ENCODE data around the gene FBXL7. TPM values are rescaled to one million over a fixed set of nuclear protein-coding genes. Genes with fewer than 3 reads are reported as not detected.

Gene FBXL7
- total RNA-seq, 2 experiments from 2014 or later: not detected

DNA sequence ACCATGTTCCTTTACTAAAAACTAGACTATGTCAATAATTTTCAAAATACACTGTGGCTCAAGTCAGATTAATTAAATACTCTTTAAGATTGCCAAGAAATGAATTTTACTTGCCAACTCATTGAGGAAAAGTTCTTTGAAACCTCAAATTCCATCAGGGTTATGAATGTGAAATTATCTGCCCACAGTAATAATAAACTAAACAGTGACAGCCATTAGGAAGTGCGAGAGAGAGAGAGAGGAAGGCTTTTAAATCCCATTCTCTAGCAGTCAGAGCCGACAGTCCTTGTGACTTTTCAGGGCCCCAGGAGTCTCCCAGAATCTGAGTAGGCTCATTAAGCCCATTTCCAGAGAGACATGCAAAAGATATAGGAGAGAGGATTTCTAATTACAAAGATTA is 443.5 kb downstream of the FBXL7 start:
- no peak overlapping the region for H3K4me3 ChIP-seq (ENCODE audit: low read length)
- DNase-seq: no peak
- no peaks in the 10 kb centered on the region for H3K9me3 ChIP-seq (ENCODE audit: control insufficient read depth in 1 of 2, insufficient read depth in 1 of 2, low read length in 2 of 2)
- Mint-ChIP-seq H3K9me3 (peaks cover 7% of the 10 kb centered on the region), H3K4me1 (ENCODE audit: low read depth) (no peaks in the 10 kb centered on the region), H3K36me3 (ENCODE audit: low read depth) (no peaks in the 10 kb centered on the region), H3K27me3 (no peaks in the 10 kb centered on the region), H3K27ac (no peak overlapping the region), H3K4me3 (no peak overlapping the region)
- CTCF ChIA-PET: no interaction called here
- intact Hi-C loops (cut with DNase I, micrococcal nuclease): no loop called here
- no peak for ATAC-seq (ENCODE audit: poor library complexity)
- TF ChIP-seq, protein P1, sequence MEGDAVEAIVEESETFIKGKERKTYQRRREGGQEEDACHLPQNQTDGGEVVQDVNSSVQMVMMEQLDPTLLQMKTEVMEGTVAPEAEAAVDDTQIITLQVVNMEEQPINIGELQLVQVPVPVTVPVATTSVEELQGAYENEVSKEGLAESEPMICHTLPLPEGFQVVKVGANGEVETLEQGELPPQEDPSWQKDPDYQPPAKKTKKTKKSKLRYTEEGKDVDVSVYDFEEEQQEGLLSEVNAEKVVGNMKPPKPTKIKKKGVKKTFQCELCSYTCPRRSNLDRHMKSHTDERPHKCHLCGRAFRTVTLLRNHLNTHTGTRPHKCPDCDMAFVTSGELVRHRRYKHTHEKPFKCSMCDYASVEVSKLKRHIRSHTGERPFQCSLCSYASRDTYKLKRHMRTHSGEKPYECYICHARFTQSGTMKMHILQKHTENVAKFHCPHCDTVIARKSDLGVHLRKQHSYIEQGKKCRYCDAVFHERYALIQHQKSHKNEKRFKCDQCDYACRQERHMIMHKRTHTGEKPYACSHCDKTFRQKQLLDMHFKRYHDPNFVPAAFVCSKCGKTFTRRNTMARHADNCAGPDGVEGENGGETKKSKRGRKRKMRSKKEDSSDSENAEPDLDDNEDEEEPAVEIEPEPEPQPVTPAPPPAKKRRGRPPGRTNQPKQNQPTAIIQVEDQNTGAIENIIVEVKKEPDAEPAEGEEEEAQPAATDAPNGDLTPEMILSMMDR (IDR thresholded peaks at IDR 0.05): no peak
- H3K27ac ChIP-seq (ENCODE audit: low read depth in 1 of 2, low read length in 2 of 2): no peak overlapping the region
- no peaks in the 10 kb centered on the region for H3K36me3 ChIP-seq (ENCODE audit: insufficient read depth, low read length)
- POLR2A ChIA-PET: no interaction called here
- H3K4me1 ChIP-seq (ENCODE audit: insufficient read depth, low read length): no peaks in the 10 kb centered on the region
- no peaks in the 10 kb centered on the region for H3K27me3 ChIP-seq (ENCODE audit: control insufficient read depth in 1 of 2, insufficient read depth in 2 of 2, low read length in 2 of 2)

DNA sequence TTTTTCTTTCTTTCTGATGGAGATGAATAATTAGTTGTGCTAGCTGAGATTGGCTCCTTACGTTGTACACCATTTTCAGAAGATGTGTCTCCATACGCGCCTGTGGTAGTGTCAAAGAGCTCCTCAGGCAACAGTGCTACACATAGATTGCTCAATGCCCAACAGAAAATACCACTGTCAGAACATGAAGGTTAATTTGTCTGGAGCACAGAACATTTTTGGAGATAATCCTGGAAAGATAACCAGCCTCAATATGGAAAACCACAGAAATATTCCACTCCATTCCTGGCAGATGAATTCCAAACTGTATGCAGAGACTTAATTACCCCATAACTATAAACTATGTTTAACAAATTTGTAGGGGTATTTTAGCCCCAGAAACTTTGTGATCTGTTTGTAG is 446.0 kb downstream of the FBXL7 start:
- Mint-ChIP-seq H3K4me1 (ENCODE audit: low read depth) (no peaks in the 10 kb centered on the region), H3K4me3 (no peak overlapping the region), H3K9me3 (peaks cover 5% of the 10 kb centered on the region), H3K36me3 (ENCODE audit: low read depth) (no peaks in the 10 kb centered on the region), H3K27me3 (no peaks in the 10 kb centered on the region), H3K27ac (no peak overlapping the region)
- ATAC-seq (ENCODE audit: poor library complexity) (no peak), DNase-seq (no peak)
- intact Hi-C loops (cut with DNase I, micrococcal nuclease): no loop called here
- Histone ChIP-seq H3K4me1 (ENCODE audit: insufficient read depth, low read length) (no peaks in the 10 kb centered on the region), H3K27me3 (ENCODE audit: control insufficient read depth in 1 of 2, insufficient read depth in 2 of 2, low read length in 2 of 2) (no peaks in the 10 kb centered on the region), H3K27ac (ENCODE audit: low read depth in 1 of 2, low read length in 2 of 2) (no peak overlapping the region), H3K36me3 (ENCODE audit: insufficient read depth, low read length) (no peaks in the 10 kb centered on the region), H3K9me3 (ENCODE audit: control insufficient read depth in 1 of 2, insufficient read depth in 1 of 2, low read length in 2 of 2) (peaks cover 0 to 4% of the 10 kb centered on the region in 2 experiments), H3K4me3 (ENCODE audit: low read length) (no peak overlapping the region)
- POLR2A ChIA-PET: no interaction called here
- CTCF ChIA-PET: no interaction called here
- TF ChIP-seq, protein P1 (IDR thresholded peaks at IDR 0.05): no peak

DNA sequence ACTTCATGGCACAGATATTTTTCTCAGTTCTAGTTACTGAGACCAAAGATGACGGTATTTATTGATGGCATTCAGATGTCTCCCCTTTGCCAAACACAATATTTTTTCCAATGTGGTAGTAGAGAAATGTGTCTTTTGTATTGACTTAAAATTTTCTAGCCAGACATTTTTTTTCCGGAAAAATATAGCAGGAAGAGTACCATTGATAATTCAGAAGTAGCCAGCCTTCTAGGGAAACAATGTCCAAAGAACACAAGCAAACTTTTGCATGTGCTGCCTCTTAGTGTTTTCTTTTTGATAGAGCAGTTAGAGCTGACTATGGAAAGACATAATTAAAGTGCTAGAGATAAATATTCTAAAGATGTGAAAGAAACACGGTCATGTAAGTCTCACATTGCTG is 448.2 kb downstream of the FBXL7 start:
- no peak overlapping the region for H3K27ac Mint-ChIP-seq
- no peak for DNase-seq
- Histone ChIP-seq H3K4me3 (ENCODE audit: low read length) (no peak overlapping the region), H3K36me3 (ENCODE audit: insufficient read depth, low read length) (no peaks in the 10 kb centered on the region), H3K4me1 (ENCODE audit: insufficient read depth, low read length) (no peaks in the 10 kb centered on the region), H3K9me3 (ENCODE audit: control insufficient read depth in 1 of 2, insufficient read depth in 1 of 2, low read length in 2 of 2) (peaks cover 0 to 8% of the 10 kb centered on the region in 2 experiments), H3K27ac (ENCODE audit: low read depth in 1 of 2, low read length in 2 of 2) (no peak overlapping the region), H3K27me3 (ENCODE audit: control insufficient read depth in 1 of 2, insufficient read depth in 2 of 2, low read length in 2 of 2) (no peaks in the 10 kb centered on the region)
- no peaks in the 10 kb centered on the region for H3K36me3 Mint-ChIP-seq (ENCODE audit: low read depth)
- CTCF ChIA-PET: no interaction called here
- ATAC-seq (ENCODE audit: poor library complexity): no peak
- H3K9me3 Mint-ChIP-seq: peaks cover 2% of the 10 kb centered on the region
- POLR2A ChIA-PET: no interaction called here
- no peaks in the 10 kb centered on the region for H3K4me1 Mint-ChIP-seq (ENCODE audit: low read depth)
- TF ChIP-seq, protein P1 (IDR thresholded peaks at IDR 0.05): no peak
- no peak overlapping the region for H3K4me3 Mint-ChIP-seq
- intact Hi-C loops (cut with DNase I, micrococcal nuclease): no loop called here
- H3K27me3 Mint-ChIP-seq: no peaks in the 10 kb centered on the region
